Effector memory CD4-positive, alpha-beta T cell (primary cell): ENCODE measurements around the gene MAML2.
A peak's percentile ranks its signal among the peaks of the same experiment; 100 is the strongest.

Source experiments
- DNase-seq, 3 donors: peaks; one replicate each; pipeline ENCODE4 v3.0.0-alpha.2; 2020
- H3K27ac ChIP-seq: 2 replicates; pipeline ENCODE4 v1.7.0; 2013; ENCODE audit warnings: mild to moderate bottlenecking, low read length, moderate library complexity; ENCODE audit not compliant: insufficient read depth, poor library complexity, severe bottlenecking
- H3K27me3 ChIP-seq: replicated peaks from 2 replicates; pipeline ENCODE4 v1.7.0; 2013; ENCODE audit warnings: mild to moderate bottlenecking, low read length; ENCODE audit not compliant: insufficient read depth, control insufficient read depth, poor library complexity, severe bottlenecking
- H3K36me3 ChIP-seq: 2 replicates; pipeline ENCODE4 v1.7.0; 2013; ENCODE audit warnings: mild to moderate bottlenecking, low read length, moderate library complexity; ENCODE audit not compliant: control insufficient read depth, insufficient read depth
- H3K4me1 ChIP-seq: 2 replicates; pipeline ENCODE4 v1.7.0; 2013; ENCODE audit warnings: low read length, mild to moderate bottlenecking; ENCODE audit not compliant: control insufficient read depth, insufficient read depth, poor library complexity, severe bottlenecking
- H3K4me3 ChIP-seq: 2 replicates; pipeline ENCODE4 v1.7.0; 2013; ENCODE audit warnings: low read length, low read depth, mild to moderate bottlenecking; ENCODE audit not compliant: insufficient read depth, poor library complexity, severe bottlenecking
- H3K9me3 ChIP-seq: 2 replicates; pipeline ENCODE4 v1.7.0; 2013; ENCODE audit warnings: mild to moderate bottlenecking, low read length, moderate library complexity; ENCODE audit not compliant: control insufficient read depth

Gene MAML2

DNA sequence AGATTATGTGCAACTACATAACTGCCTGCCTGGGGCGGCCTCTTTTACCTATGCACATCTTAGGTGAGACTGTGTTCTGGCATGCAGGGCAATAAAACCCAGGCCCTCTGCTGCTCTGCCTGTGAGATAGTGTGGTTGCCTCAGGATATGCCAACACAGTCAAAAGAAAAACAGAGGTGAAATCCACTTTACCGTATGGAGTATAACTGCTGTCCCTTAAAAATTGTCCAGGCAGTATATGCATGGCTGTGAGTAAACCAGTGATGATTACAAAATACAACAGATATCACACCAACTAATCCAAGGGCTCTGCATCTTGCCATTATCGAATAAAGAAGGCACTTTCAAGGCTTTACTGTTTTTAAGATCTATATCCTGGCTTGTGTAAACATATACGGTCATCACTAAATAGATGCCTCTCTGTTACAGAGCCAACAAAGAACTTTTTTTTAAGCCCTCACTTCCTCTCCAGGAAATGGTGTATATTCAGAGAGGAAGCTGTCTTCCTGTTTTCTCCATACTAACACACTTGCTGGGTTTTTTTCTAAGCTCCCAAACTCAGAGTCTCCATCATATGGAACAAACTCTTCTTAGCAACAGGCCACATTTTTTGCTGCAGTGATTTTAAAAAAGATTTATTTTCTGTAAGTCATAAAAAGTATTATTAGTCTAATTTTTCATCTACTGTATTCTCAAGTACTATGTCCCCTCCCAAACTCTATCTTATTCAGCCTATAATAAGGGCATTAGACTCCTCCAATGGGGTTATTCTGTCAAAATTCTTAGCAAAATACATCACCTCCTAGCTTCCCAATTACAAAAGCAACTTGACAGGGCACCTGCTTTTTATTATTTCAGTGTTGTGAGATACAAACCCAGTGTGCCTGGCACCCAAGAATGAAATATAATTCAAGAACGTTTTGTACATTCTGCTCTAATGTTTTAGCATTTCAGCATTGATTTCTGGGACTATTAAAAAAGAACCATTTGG is 135.2 kb downstream of the MAML2 start:
- Histone ChIP-seq H3K4me3 (no peak overlapping the region), H3K36me3 (no peaks in the 10 kb centered on the region), H3K27ac (peak overlapping the region; percentile 44), H3K4me1 (peaks cover 66% of the 10 kb centered on the region), H3K9me3 (no peaks in the 10 kb centered on the region), H3K27me3 (no peaks in the 10 kb centered on the region)
- no peak for DNase-seq

DNA sequence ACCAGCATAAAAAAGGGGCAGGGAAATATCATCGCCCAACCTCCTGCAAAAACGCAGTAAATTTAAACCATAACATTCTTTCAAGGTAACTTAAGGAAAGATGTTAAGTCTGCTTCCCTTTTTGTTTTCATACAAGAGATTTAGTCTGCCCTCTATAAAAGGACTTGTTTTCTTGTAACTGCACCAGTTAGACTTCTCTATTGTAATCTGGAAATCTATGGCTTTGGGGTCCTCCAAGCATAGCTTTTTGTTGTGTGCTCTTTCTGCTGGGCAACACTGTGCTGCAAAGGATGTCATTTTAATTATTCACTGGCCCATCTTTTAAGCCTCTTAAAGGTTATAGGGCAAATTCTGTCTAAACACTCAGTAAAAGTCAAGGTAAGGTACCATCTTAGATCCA is 136.0 kb downstream of the MAML2 start:
- peaks cover 58% of the 10 kb centered on the region for H3K4me1 ChIP-seq
- no peak overlapping the region for H3K4me3 ChIP-seq
- H3K27me3 ChIP-seq, result no peaks in the 10 kb centered on the region
- DNase-seq, result no peak
- no peaks in the 10 kb centered on the region for H3K36me3 ChIP-seq
- no peaks in the 10 kb centered on the region for H3K9me3 ChIP-seq
- peak overlapping the region; percentile 44 for H3K27ac ChIP-seq

DNA sequence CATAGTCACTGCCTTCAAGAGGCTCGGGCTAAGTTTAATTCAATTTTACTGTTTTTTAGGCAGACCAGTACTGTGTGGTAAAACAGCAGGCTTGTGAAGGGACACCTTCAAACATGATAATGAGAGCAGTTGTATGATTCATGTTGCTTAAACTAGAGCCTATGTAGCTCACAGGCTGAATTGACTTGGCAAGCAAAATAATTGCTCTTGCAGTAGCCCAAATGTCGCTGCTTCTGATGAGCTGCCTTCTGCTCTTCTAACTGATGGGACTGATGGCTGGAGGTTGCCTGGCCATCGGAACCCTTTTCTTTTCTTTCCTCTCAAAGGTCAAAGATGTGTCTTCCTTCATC is 137.6 kb downstream of the MAML2 start:
- Histone ChIP-seq H3K27me3 (no peaks in the 10 kb centered on the region), H3K27ac (peak overlapping the region; percentile 44), H3K4me3 (no peak overlapping the region), H3K4me1 (peaks cover 52% of the 10 kb centered on the region), H3K36me3 (no peaks in the 10 kb centered on the region), H3K9me3 (no peaks in the 10 kb centered on the region)
- no peak for DNase-seq

DNA sequence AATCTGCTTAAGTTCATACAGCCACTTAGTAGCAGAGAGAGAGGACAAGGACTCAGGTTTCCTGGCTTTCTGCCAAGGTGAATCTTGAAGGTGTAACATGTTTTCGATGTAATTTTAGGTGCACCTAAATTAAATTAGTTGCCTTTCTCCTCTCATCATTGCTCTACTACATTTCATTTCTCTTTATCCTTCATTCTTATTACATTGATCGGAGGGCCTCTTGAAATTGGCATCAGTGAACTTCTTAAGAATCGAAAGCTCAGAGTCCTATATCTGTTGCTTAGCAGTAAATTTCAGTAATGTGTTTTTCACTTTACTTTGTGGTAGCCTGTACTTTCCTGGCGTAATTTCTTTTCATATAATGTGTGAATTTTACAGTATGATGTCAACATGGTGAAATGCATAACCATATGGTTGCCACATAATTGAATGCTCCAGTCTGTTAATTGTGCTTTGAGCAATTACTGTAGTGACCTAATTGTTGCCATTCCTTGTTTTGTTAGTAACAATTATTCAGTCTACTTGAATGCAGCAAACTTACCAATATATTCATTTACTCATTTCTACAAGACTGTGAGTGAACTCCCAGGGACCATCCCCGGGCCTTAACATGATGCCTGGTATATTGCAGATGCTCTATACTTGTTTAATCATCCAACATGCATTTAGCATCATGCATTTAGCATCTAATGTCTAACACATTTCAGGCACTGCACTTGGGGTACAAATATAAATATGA is 138.1 kb downstream of the MAML2 start:
- Histone ChIP-seq H3K4me1 (peaks cover 57% of the 10 kb centered on the region), H3K27ac (peak overlapping the region; percentile 44)

DNA sequence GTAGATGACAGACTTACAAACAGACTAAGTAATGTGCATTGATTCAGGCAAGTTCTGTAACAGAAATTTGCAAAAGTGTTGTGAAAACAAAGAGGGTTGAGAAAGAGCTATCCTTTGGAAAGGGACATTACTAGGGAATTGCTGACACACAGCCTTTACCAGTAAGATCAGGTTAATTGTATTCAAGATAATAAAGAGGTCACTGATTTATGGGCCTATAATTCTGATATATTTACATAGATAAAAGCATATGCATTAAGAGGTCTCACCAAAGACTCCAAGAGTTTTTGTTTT is 138.7 kb downstream of the MAML2 start:
- Histone ChIP-seq H3K4me3 (no peak overlapping the region), H3K27me3 (no peaks in the 10 kb centered on the region), H3K9me3 (no peaks in the 10 kb centered on the region), H3K36me3 (no peaks in the 10 kb centered on the region), H3K27ac (peak overlapping the region; percentile 44), H3K4me1 (peaks cover 59% of the 10 kb centered on the region)
- no peak for DNase-seq

More for the DNA sequence above, 138.1 kb downstream of the MAML2 start:
- H3K27me3 ChIP-seq, result no peaks in the 10 kb centered on the region
- DNase-seq, result no peak
- H3K36me3 ChIP-seq, result no peaks in the 10 kb centered on the region
- no peak overlapping the region for H3K4me3 ChIP-seq
- H3K9me3 ChIP-seq, result no peaks in the 10 kb centered on the region

DNA sequence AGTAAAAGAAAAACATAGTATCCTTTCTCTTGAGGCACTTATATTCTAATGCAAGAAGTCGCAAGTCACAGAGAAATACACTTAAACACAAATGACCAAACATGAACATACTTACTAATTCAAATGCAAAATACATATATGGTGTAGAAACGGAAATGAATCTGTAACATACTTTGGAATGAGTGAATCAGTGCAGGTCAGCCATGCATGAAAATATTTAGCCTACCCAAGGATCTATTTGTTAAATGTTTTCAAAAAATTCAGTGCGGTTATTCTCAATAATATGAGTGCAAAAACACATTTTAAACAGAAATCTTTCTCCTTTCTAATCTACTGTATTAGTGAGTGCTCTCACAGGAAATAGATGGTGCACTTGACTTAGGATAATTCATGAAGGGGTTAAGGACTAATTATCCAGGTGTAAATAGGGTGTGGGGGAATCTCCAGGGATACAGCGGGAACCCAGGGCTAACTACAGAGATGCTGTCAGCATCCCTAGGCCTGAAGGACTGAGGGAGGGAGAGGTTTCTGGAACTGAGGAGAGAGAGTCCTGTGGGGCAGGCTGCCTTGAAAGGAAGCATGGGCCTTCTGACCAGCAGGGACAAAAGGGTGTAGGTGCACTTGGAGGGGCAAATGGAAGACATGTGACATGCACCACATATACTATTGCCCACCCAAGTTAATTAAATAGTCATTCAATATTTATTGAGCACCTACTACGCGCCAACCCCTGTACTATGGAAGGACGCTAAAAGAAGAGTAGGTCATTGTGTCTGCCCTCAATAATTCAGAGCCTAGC is 139.2 kb downstream of the MAML2 start:
- peak overlapping the region; percentile 44 for H3K27ac ChIP-seq
- no peaks in the 10 kb centered on the region for H3K9me3 ChIP-seq
- no peaks in the 10 kb centered on the region for H3K36me3 ChIP-seq
- no peak for DNase-seq
- H3K4me3 ChIP-seq, result no peak overlapping the region
- no peaks in the 10 kb centered on the region for H3K27me3 ChIP-seq
- H3K4me1 ChIP-seq, result peaks cover 59% of the 10 kb centered on the region

DNA sequence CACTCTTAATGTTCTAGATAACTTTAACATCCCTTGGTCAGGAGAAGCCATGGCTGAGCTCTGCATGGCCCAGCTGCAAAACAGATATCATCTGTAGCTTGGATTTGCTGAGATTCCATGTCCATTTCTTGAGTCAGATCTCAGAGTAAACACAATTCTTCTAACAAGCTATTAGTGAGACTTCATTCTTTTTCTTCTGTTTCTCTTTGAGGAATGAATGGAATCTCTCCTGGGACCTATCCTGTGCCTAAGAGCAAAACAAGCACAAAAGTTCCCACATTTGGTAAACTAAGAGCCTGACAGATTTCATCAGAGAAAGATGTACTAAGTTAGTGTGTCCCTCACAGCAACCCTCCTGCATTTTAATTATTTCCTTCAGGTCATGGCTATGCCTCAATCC is 142.8 kb downstream of the MAML2 start:
- Histone ChIP-seq H3K27me3 (no peaks in the 10 kb centered on the region), H3K27ac (peak overlapping the region; percentile 24), H3K36me3 (no peaks in the 10 kb centered on the region), H3K4me1 (peaks cover 27% of the 10 kb centered on the region), H3K9me3 (no peaks in the 10 kb centered on the region), H3K4me3 (no peak overlapping the region)
- DNase-seq, result no peak

DNA sequence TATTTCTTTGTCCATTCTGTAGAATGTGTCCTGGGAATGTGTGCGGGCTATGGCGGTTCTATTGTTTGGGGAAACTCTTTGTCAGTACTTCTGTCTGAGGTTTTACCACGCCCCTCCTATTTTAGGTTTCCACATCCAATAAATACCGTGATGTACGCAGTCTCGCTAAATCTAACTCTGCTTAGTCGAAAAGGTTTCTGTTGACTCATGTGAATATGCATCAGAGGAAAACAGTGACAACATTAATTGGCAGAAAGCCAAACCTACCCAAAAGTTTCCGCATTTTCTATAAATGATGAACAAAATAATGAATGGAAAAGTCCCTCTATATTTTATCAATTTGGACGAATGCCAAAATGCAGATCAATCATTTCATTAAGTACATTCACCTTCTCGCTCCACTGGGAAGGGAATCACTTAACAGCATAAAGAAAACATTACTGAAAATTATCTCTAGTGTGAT is 143.4 kb downstream of the MAML2 start:
- H3K27me3 ChIP-seq, result no peaks in the 10 kb centered on the region
- H3K9me3 ChIP-seq, result no peaks in the 10 kb centered on the region
- peak; percentile 15 to 45 (median 24) for DNase-seq
- H3K36me3 ChIP-seq, result no peaks in the 10 kb centered on the region
- H3K27ac ChIP-seq, result peak overlapping the region; percentile 49
- no peak overlapping the region for H3K4me3 ChIP-seq
- peaks cover 29% of the 10 kb centered on the region for H3K4me1 ChIP-seq

DNA sequence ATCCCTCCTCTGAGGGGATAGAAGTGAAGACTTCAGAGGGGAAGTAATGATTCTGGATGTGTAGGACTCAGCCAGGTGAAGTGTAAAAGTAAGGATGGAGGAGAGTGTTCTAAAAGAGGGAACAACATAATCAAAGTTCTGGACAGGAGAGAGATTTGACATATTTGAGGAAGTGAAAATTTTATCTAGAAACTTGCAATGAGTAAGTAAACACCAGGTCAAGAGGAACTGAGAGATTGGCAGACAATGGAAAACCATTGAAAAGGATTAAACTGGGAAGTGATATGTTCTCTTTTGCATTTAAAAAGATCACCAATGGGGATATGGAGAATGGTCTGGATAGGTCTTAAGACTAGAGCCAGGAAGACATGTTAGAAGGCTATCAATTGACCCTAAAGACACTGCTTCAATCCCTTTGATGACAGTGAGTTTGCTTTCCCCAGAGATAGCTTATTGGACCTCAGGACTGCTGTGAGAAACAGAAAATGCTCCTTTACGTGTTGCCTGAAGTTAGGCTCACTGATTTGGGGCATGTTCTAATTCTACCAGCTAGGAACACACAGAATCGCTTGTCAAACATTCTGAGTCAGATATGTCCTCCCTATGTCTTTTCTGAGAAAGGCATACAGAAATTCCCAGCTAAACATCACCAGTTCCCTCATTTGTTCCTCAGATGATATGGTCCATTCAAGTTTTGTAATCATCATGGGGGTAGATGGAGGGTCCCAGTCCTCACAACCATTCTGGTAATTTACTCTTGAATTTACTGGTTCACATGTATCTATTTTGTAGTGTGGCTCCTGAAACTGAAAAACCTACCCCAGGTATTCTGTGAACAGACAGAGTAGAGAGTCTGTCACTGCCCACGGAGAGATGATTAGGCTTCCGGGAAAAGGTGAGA is 144.9 kb downstream of the MAML2 start:
- no peak overlapping the region for H3K4me3 ChIP-seq

More for the DNA sequence above, 144.9 kb downstream of the MAML2 start:
- Histone ChIP-seq H3K4me1 (peaks cover 26% of the 10 kb centered on the region), H3K9me3 (no peaks in the 10 kb centered on the region), H3K27me3 (no peaks in the 10 kb centered on the region), H3K27ac (no peak overlapping the region), H3K36me3 (no peaks in the 10 kb centered on the region)
- DNase-seq, result no peak
